AG08395 (cell line): ENCODE measurements around the gene LGI4.
A peak's percentile ranks its signal among the peaks of the same experiment; 100 is the strongest.

Experiments
- DNase-seq: peaks from one replicate; pipeline ENCODE4 v3.0.0; 2012; ENCODE audit warnings: mixed read lengths, low spot score

Gene LGI4

GRCh38 chr19:35123573-35123972, 11.3 kb downstream of the LGI4 start:
- peak; percentile 45 for DNase-seq

- no peak for DNase-seq
Measured at GRCh38 chr19:35122687-35123551, 11.9 kb downstream of the LGI4 start.

- DNase-seq: no peak
Measured at GRCh38 chr19:35120898-35121297, 14.0 kb downstream of the LGI4 start.

GRCh38 chr19:35120492-35120891, 14.4 kb downstream of the LGI4 start:
- peak; percentile 73 for DNase-seq

- DNase-seq: no peak
Measured at GRCh38 chr19:35119578-35120155, 15.2 kb downstream of the LGI4 start.

GRCh38 chr19:35119091-35119490, 15.8 kb downstream of the LGI4 start:
- no peak for DNase-seq

GRCh38 chr19:35118268-35119020, 16.4 kb downstream of the LGI4 start:
- no peak for DNase-seq

GRCh38 chr19:35117799-35118198, 17.1 kb downstream of the LGI4 start:
- no peak for DNase-seq

GRCh38 chr19:35117116-35117515, 17.7 kb downstream of the LGI4 start:
- DNase-seq: no peak

GRCh38 chr19:35116072-35116801, 18.6 kb downstream of the LGI4 start:
- no peak for DNase-seq

GRCh38 chr19:35115177-35115951, 19.5 kb downstream of the LGI4 start, which contains the start of gene FXYD3:
Gene FXYD3, plus strand, starts transcription at chr19:35115823. Its CDS starts 3,554 bp downstream, at chr19:35119377.
- DNase-seq: no peak

GRCh38 chr19:35114353-35115176, 20.3 kb downstream of the LGI4 start:
- peak; percentile 84 for DNase-seq

- DNase-seq: no peak
Measured at GRCh38 chr19:35112995-35113688, 21.7 kb downstream of the LGI4 start.

- DNase-seq: no peak
Measured at GRCh38 chr19:35110974-35111373, 23.9 kb downstream of the LGI4 start.

GRCh38 chr19:35109395-35110112, 25.3 kb downstream of the LGI4 start:
- no peak for DNase-seq

- no peak for DNase-seq
Measured at GRCh38 chr19:35108730-35109129, 26.1 kb downstream of the LGI4 start.

- DNase-seq: peak; percentile 50
Measured at GRCh38 chr19:35107545-35107944, 27.3 kb downstream of the LGI4 start.

- no peak for DNase-seq
Measured at GRCh38 chr19:35106898-35107541, 27.8 kb downstream of the LGI4 start.

- no peak for DNase-seq
Measured at GRCh38 chr19:35106291-35106583, 28.6 kb downstream of the LGI4 start.
